Measurements from ENCODE around the gene UEVLD. TPM values are rescaled to one million over a fixed set of nuclear protein-coding genes. Genes with fewer than 3 reads are reported as not detected.

UEVLD gene
- total RNA-seq, 1 experiment from 2014 or later, result 22.0 TPM

Other genes with a start within 250 kb of the UEVLD start
- 758 and 913 TPM in 2 replicates for gene LDHA, start 194.2 kb downstream of the UEVLD start, total RNA-seq (2014; rRNA removed; shearing (Covaris generic))
- 0.08 TPM in 1 of 2 replicates, not detected in the other for gene LDHC, start 176.4 kb downstream of the UEVLD start, total RNA-seq (2014; rRNA removed; shearing (Covaris generic))
- not detected in 2 replicates for gene LDHAL6A, start 132.9 kb downstream of the UEVLD start, total RNA-seq (2014; rRNA removed; shearing (Covaris generic))
- 27.3 and 55.9 TPM in 2 replicates for gene TSG101, start 61.8 kb downstream of the UEVLD start, total RNA-seq (2014; rRNA removed; shearing (Covaris generic))
- gene MISFA, start 11.1 kb upstream of the UEVLD start, total RNA-seq (2014; rRNA removed; shearing (Covaris generic)), result 0.32 and 0.91 TPM in 2 replicates
- 13.3 and 22.1 TPM in 2 replicates for gene SPTY2D1, start 45.6 kb upstream of the UEVLD start, total RNA-seq (2014; rRNA removed; shearing (Covaris generic))
- gene TMEM86A, start 110.0 kb upstream of the UEVLD start, total RNA-seq (2014; rRNA removed; shearing (Covaris generic)), result 0.32 TPM in 1 of 2 replicates, not detected in the other
- gene IGSF22, start 137.5 kb upstream of the UEVLD start, total RNA-seq (2014; rRNA removed; shearing (Covaris generic)), result not detected in 2 replicates
- gene PTPN5, start 203.1 kb upstream of the UEVLD start, total RNA-seq (2014; rRNA removed; shearing (Covaris generic)), result not detected in 2 replicates